Neural progenitor cell (in vitro differentiated cells): ENCODE data around the gene SEC16A. TPM values are rescaled to one million over a fixed set of nuclear protein-coding genes. Genes with fewer than 3 reads are reported as not detected.

Source experiments
- DNase-seq: peaks from one replicate; pipeline ENCODE4 v3.0.0-alpha.2; 2016; ENCODE audit warnings: low spot score
- H2AFZ ChIP-seq: fragments of 200-600 bp; sonication (generic); replicated peaks from 2 replicates; pipeline ENCODE4 v1.6.1; 2016; ENCODE audit warnings: antibody characterized with exemption
- H3F3A ChIP-seq: fragments of 200-600 bp; sonication (generic); 2 replicates; pipeline ENCODE4 v1.6.1; 2016; ENCODE audit warnings: antibody characterized with exemption, low read depth
- H3K27ac ChIP-seq: fragments of 200-600 bp; sonication (generic); 2 replicates; pipeline ENCODE4 v1.5.1; 2016; ENCODE audit warnings: mild to moderate bottlenecking
- H3K27me3 ChIP-seq: fragments of 200-600 bp; sonication (generic); 2 replicates; pipeline ENCODE4 v1.6.1; 2016; ENCODE audit warnings: mild to moderate bottlenecking, moderate library complexity
- H3K36me3 ChIP-seq: fragments of 200-600 bp; sonication (generic); 2 replicates; pipeline ENCODE4 v1.5.1; 2016
- H3K4me1 ChIP-seq: fragments of 200-600 bp; sonication (generic); 2 replicates; pipeline ENCODE4 v1.6.1; 2016; ENCODE audit warnings: mixed run types
- H3K4me2 ChIP-seq: fragments of 200-600 bp; sonication (generic); 2 replicates; pipeline ENCODE4 v1.6.1; 2016
- H3K4me3 ChIP-seq: fragments of 200-600 bp; sonication (generic); 2 replicates; pipeline ENCODE4 v1.5.1; 2016
- H3K79me2 ChIP-seq: fragments of 200-600 bp; sonication (generic); 2 replicates; pipeline ENCODE4 v1.6.1; 2016; ENCODE audit warnings: low read depth
- H3K9ac ChIP-seq: fragments of 200-600 bp; sonication (generic); 2 replicates; pipeline ENCODE4 v1.6.1; 2016
- H3K9me3 ChIP-seq: fragments of 200-600 bp; sonication (generic); 2 replicates; pipeline ENCODE4 v1.5.1; 2016; ENCODE audit warnings: low read depth
- H4K20me1 ChIP-seq: fragments of 200-600 bp; sonication (generic); 2 replicates; pipeline ENCODE4 v1.6.1; 2016; ENCODE audit warnings: low read depth
- H3K27ac Mint-ChIP-seq: 3 replicates; pipeline ENCODE4 v1.8.0; 2021; ENCODE audit warnings: mixed read lengths
- H3K27me3 Mint-ChIP-seq: 2 replicates; pipeline ENCODE4 v1.8.0; 2022; ENCODE audit warnings: low read depth, mild to moderate bottlenecking, inconsistent platforms, moderate library complexity, mixed read lengths; ENCODE audit not compliant: insufficient read depth
- H3K36me3 Mint-ChIP-seq: 3 replicates; pipeline ENCODE4 v1.8.0; 2021; ENCODE audit warnings: mixed read lengths
- H3K4me1 Mint-ChIP-seq: 3 replicates; pipeline ENCODE4 v1.8.0; 2021; ENCODE audit warnings: mixed read lengths
- H3K4me3 Mint-ChIP-seq: 3 replicates; pipeline ENCODE4 v1.8.0; 2021; ENCODE audit warnings: mild to moderate bottlenecking, moderate library complexity, mixed read lengths
- H3K9me3 Mint-ChIP-seq: 3 replicates; pipeline ENCODE4 v1.8.0; 2020; ENCODE audit warnings: mixed read lengths
- EZH2 ChIP-seq: fragments of 200-600 bp; sonication (generic); IDR thresholded peaks from 2 replicates; pipeline ENCODE4 v1.6.1; 2017; ENCODE audit warnings: antibody characterized with exemption, mild to moderate bottlenecking, moderate library complexity
- EZH2phosphoT487 ChIP-seq: fragments of 200-600 bp; sonication (generic); IDR thresholded peaks from 2 replicates; pipeline ENCODE4 v1.6.1; 2017; ENCODE audit warnings: antibody characterized with exemption
- total RNA-seq: library from RNA; depleted of rRNA; stranded (reverse); fragments of >200 nt; gene quantifications from 2 replicates; pipeline ENCODE4 v1.2.3, GENCODE V29; 2015; ENCODE audit warnings: low replicate concordance
- TF ChIP-seq, protein P1 (sequence below): fragments of 200-600 bp; sonication (generic); IDR thresholded peaks from 2 replicates; pipeline ENCODE4 v1.5.1; 2017; ENCODE audit warnings: antibody characterized with exemption, mild to moderate bottlenecking

The SEC16A gene
- total RNA-seq, 1 donor from 2014 or later: 16.8 TPM

DNA sequence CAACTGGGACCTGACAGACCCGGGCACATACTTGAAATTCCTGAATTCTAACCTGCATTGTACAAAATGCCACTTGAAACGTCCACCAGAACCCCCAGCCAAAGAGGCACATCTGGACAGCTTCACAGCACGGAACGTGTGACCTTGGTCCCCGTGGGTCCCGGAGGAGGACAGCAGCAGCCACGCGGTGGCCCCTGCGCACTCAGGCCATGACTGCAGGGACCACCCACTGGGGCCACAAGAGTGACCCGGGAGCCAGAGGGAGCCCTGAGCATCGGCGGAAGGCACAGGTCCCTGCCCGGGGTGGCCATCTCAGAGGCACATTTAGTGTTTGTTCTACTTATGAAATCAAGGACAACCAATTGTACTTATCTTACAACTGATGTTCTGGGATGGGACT, 80.8 kb downstream of the SEC16A start:
- Histone ChIP-seq H3K79me2 (peaks cover 24% of the 10 kb centered on the region), H3K9ac (no peak overlapping the region), H3F3A (peaks cover 18% of the 10 kb centered on the region), H3K36me3 (peaks cover 3% of the 10 kb centered on the region), H3K9me3 (no peaks in the 10 kb centered on the region), H3K27me3 (no peaks in the 10 kb centered on the region), H3K27ac (no peak overlapping the region), H3K4me1 (no peaks in the 10 kb centered on the region), H3K4me2 (no peak overlapping the region), H2AFZ (no peak overlapping the region), H3K4me3 (no peak overlapping the region), H4K20me1 (peaks cover 17% of the 10 kb centered on the region)
- H3K27ac Mint-ChIP-seq: no peak overlapping the region
- no peaks in the 10 kb centered on the region for H3K9me3 Mint-ChIP-seq
- peaks cover 16% of the 10 kb centered on the region for H3K36me3 Mint-ChIP-seq
- no peak for DNase-seq
- H3K4me1 Mint-ChIP-seq: peaks cover 14% of the 10 kb centered on the region
- no peak overlapping the region for H3K4me3 Mint-ChIP-seq
- TF ChIP-seq, protein P1, sequence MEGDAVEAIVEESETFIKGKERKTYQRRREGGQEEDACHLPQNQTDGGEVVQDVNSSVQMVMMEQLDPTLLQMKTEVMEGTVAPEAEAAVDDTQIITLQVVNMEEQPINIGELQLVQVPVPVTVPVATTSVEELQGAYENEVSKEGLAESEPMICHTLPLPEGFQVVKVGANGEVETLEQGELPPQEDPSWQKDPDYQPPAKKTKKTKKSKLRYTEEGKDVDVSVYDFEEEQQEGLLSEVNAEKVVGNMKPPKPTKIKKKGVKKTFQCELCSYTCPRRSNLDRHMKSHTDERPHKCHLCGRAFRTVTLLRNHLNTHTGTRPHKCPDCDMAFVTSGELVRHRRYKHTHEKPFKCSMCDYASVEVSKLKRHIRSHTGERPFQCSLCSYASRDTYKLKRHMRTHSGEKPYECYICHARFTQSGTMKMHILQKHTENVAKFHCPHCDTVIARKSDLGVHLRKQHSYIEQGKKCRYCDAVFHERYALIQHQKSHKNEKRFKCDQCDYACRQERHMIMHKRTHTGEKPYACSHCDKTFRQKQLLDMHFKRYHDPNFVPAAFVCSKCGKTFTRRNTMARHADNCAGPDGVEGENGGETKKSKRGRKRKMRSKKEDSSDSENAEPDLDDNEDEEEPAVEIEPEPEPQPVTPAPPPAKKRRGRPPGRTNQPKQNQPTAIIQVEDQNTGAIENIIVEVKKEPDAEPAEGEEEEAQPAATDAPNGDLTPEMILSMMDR: no peak
- TF ChIP-seq EZH2: no peak
- TF ChIP-seq EZH2phosphoT487: no peak
- H3K27me3 Mint-ChIP-seq: peaks cover 10% of the 10 kb centered on the region

DNA sequence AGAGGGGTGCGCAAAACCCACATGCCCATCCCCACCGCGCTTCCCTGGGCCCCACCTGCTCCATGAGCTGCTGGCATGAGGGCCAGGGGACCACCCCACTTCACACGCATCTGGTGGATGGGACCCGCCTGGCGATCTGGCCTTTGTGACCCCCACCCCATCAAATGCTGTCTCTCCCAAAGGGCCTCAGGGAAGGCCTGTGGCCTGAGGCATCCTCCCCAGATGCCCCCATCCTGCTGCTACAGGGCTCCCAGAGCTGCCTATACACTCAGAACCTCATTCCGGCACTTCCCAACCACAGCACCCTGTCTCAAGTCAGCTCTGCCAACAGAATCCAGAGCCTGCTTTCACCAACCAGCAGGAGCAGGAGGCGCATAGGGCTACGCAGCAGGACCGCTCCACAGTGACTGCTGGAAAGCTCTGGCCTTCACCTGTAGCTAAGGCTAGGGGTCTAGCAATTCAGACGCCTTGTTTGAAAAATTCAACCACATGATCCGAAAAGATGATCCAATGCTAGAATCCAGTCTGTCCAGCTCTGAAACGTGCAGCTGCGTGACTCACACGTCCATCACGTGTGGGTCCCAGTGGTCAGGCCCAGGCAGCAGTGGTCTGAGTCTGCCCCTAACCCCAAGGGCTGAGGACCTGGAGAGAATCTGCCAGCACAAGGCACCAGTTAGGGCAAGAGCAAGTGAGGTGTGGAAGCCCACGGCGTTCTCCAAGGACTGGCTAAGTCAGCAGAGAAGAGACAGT, 81.5 kb downstream of the SEC16A start:
- no peak for DNase-seq

GRCh38 chr9:136400038-136400834, 82.6 kb downstream of the SEC16A start, which contains the start of gene SNAPC4:
Gene SNAPC4, minus strand, starts transcription at chr9:136400170. Its CDS starts 1,742 bp downstream, at chr9:136398428.
- peak; percentile 35 for TF ChIP-seq EZH2
- no peak for TF ChIP-seq EZH2phosphoT487
- TF ChIP-seq, protein P1: peak; percentile 90
- peak; percentile 96 for DNase-seq
- peaks cover 20% of the 10 kb centered on the region for H3K36me3 Mint-ChIP-seq
- H3K9me3 Mint-ChIP-seq: no peaks in the 10 kb centered on the region
- H3F3A ChIP-seq: peaks cover 18% of the 10 kb centered on the region
- H3K27me3 ChIP-seq: no peaks in the 10 kb centered on the region
- peak within 1 kb of the TSS; percentile 92 for H3K4me3 Mint-ChIP-seq
- H3K4me3 ChIP-seq: peak within 1 kb of the TSS; percentile 99
- peak within 1 kb of the TSS; percentile 84 for H3K9ac ChIP-seq
- no peak within 1 kb of the TSS for H3K27ac ChIP-seq
- H3K4me2 ChIP-seq: peak within 1 kb of the TSS; percentile 85
- no peaks in the 10 kb centered on the region for H3K9me3 ChIP-seq
- H3K4me1 Mint-ChIP-seq: peaks cover 14% of the 10 kb centered on the region
- peak within 1 kb of the TSS; percentile 39 for H3K27ac Mint-ChIP-seq
- peak within 1 kb of the TSS; percentile 51 for H2AFZ ChIP-seq
- peaks cover 20% of the 10 kb centered on the region for H4K20me1 ChIP-seq
- H3K36me3 ChIP-seq: no peaks in the 10 kb centered on the region
- no peaks in the 10 kb centered on the region for H3K4me1 ChIP-seq
- peaks cover 7% of the 10 kb centered on the region for H3K27me3 Mint-ChIP-seq
- H3K79me2 ChIP-seq: peaks cover 24% of the 10 kb centered on the region

More for the DNA sequence above, 81.5 kb downstream of the SEC16A start:
- no peaks in the 10 kb centered on the region for H3K9me3 ChIP-seq
- H3K27me3 ChIP-seq: no peaks in the 10 kb centered on the region
- H3K4me3 ChIP-seq: no peak overlapping the region
- peaks cover 20% of the 10 kb centered on the region for H3K36me3 Mint-ChIP-seq
- H3K4me2 ChIP-seq: no peak overlapping the region
- peaks cover 3% of the 10 kb centered on the region for H3K36me3 ChIP-seq
- H3K27ac Mint-ChIP-seq: no peak overlapping the region
- no peak overlapping the region for H2AFZ ChIP-seq
- H3F3A ChIP-seq: peaks cover 18% of the 10 kb centered on the region
- H4K20me1 ChIP-seq: peaks cover 20% of the 10 kb centered on the region
- TF ChIP-seq EZH2phosphoT487: no peak
- no peak for TF ChIP-seq EZH2
- TF ChIP-seq, protein P1: no peak
- H3K4me1 Mint-ChIP-seq: peaks cover 14% of the 10 kb centered on the region
- H3K9ac ChIP-seq: no peak overlapping the region
- peaks cover 24% of the 10 kb centered on the region for H3K79me2 ChIP-seq
- no peaks in the 10 kb centered on the region for H3K4me1 ChIP-seq
- H3K27ac ChIP-seq: no peak overlapping the region
- peaks cover 7% of the 10 kb centered on the region for H3K27me3 Mint-ChIP-seq
- peak overlapping the region; percentile 50 for H3K4me3 Mint-ChIP-seq
- H3K9me3 Mint-ChIP-seq: no peaks in the 10 kb centered on the region
